Measurements from ENCODE around the gene TGFBR1.
A peak's percentile ranks its signal among the peaks of the same experiment; 100 is the strongest.

Gene TGFBR1

GRCh38 chr9:99104459-99105151 lies at the start of gene TGFBR1:
Gene TGFBR1, plus strand, starts transcription at chr9:99105113. Its CDS starts 93 bp downstream, at chr9:99105206.
- Mint-ChIP-seq H3K27me3 (ENCODE audit: low read depth, poor library complexity) (no peaks in the 10 kb centered on the region), H3K36me3 (ENCODE audit: low read depth) (peaks cover 12% of the 10 kb centered on the region), H3K4me1 (peaks cover 53% of the 10 kb centered on the region), H3K4me3 (peak within 1 kb of the TSS; percentile 86), H3K9me3 (peaks cover 11% of the 10 kb centered on the region), H3K27ac (peak within 1 kb of the TSS; percentile 44)
- no peak for TF ChIP-seq CTCF (IDR thresholded peaks at IDR 0.05)
- peak; percentile 97 for DNase-seq

GRCh38 chr9:99055384-99055783 lies 49.5 kb upstream of the TGFBR1 start:
- no peaks in the 10 kb centered on the region for H3K36me3 Mint-ChIP-seq (ENCODE audit: low read depth)
- no peak overlapping the region for H3K27ac Mint-ChIP-seq
- peaks cover 4% of the 10 kb centered on the region for H3K9me3 Mint-ChIP-seq
- peaks cover 10% of the 10 kb centered on the region for H3K27me3 Mint-ChIP-seq (ENCODE audit: low read depth, poor library complexity)
- DNase-seq, result no peak
- H3K4me1 Mint-ChIP-seq, result no peaks in the 10 kb centered on the region
- TF ChIP-seq CTCF (IDR thresholded peaks at IDR 0.05), result no peak
- H3K4me3 Mint-ChIP-seq, result no peak overlapping the region

- Mint-ChIP-seq H3K27me3 (ENCODE audit: low read depth, poor library complexity) (peaks cover 12% of the 10 kb centered on the region), H3K9me3 (peaks cover 4% of the 10 kb centered on the region), H3K4me3 (no peak overlapping the region), H3K36me3 (ENCODE audit: low read depth) (no peaks in the 10 kb centered on the region), H3K27ac (no peak overlapping the region), H3K4me1 (no peaks in the 10 kb centered on the region)
- no peak for TF ChIP-seq CTCF (IDR thresholded peaks at IDR 0.05)
- DNase-seq, result no peak
Measured at GRCh38 chr9:99056186-99056585, 48.7 kb upstream of the TGFBR1 start.

GRCh38 chr9:99056886-99057664 lies 47.8 kb upstream of the TGFBR1 start:
- H3K4me1 Mint-ChIP-seq, result no peaks in the 10 kb centered on the region
- peaks cover 16% of the 10 kb centered on the region for H3K27me3 Mint-ChIP-seq (ENCODE audit: low read depth, poor library complexity)
- no peak for DNase-seq
- no peak overlapping the region for H3K27ac Mint-ChIP-seq
- no peak overlapping the region for H3K4me3 Mint-ChIP-seq
- peaks cover 4% of the 10 kb centered on the region for H3K9me3 Mint-ChIP-seq
- no peak for TF ChIP-seq CTCF (IDR thresholded peaks at IDR 0.05)
- no peaks in the 10 kb centered on the region for H3K36me3 Mint-ChIP-seq (ENCODE audit: low read depth)

- peaks cover 18% of the 10 kb centered on the region for H3K27me3 Mint-ChIP-seq (ENCODE audit: low read depth, poor library complexity)
- DNase-seq, result no peak
- H3K4me1 Mint-ChIP-seq, result peaks cover 1% of the 10 kb centered on the region
- TF ChIP-seq CTCF (IDR thresholded peaks at IDR 0.05), result no peak
- no peak overlapping the region for H3K27ac Mint-ChIP-seq
- H3K9me3 Mint-ChIP-seq, result peaks cover 4% of the 10 kb centered on the region
- no peak overlapping the region for H3K4me3 Mint-ChIP-seq
- no peaks in the 10 kb centered on the region for H3K36me3 Mint-ChIP-seq (ENCODE audit: low read depth)
Measured at GRCh38 chr9:99057665-99058625, 47.0 kb upstream of the TGFBR1 start.

Data from nephron progenitor cell (in vitro differentiated cells).